Stimulated activated CD4-positive, alpha-beta T cell treated with anti-CD3 and anti-CD28 coated beads, TNF-alpha, amount 100 ng/mL, for 1 hour (primary cell): ENCODE results near the gene RNF215.

Experiments
- DNase-seq, 3 donors: peaks; one replicate each; pipeline ENCODE4 v3.0.0-alpha.2; 2020; ENCODE audit warnings: low read depth in 3 of 3, low spot score in 1 of 3

The RNF215 gene

GRCh38 chr22:30386960-30387827 is at the start of gene RNF215:
Gene RNF215 (minus strand): TSS chr22:30387411. CDS start chr22:30387313, 98 bp downstream.
- peak; percentile 39 to 74 (median 68) for DNase-seq

GRCh38 chr22:30436196-30436595 is 49.0 kb upstream of the RNF215 start:
- no peak for DNase-seq

- DNase-seq: peak; percentile 51 to 68 (median 56)
Observed at GRCh38 chr22:30435674-30436126, 48.5 kb upstream of the RNF215 start.

GRCh38 chr22:30434843-30435242 is 47.6 kb upstream of the RNF215 start:
- no peak for DNase-seq

GRCh38 chr22:30433773-30434172 is 46.6 kb upstream of the RNF215 start:
- no peak for DNase-seq

- DNase-seq: no peak
Observed at GRCh38 chr22:30433227-30433626, 46.0 kb upstream of the RNF215 start.

- no peak for DNase-seq
Observed at GRCh38 chr22:30432520-30432919, 45.3 kb upstream of the RNF215 start.

- DNase-seq: no peak
Observed at GRCh38 chr22:30432096-30432495, 44.9 kb upstream of the RNF215 start.

- no peak for DNase-seq
Observed at GRCh38 chr22:30430933-30431332, 43.7 kb upstream of the RNF215 start.

GRCh38 chr22:30429887-30430286 is 42.7 kb upstream of the RNF215 start:
- no peak for DNase-seq

- DNase-seq: no peak
Observed at GRCh38 chr22:30427871-30428270, 40.7 kb upstream of the RNF215 start.

- peak; percentile 60 to 75 (median 62) for DNase-seq
Observed at GRCh38 chr22:30426388-30427353, 39.5 kb upstream of the RNF215 start.

- DNase-seq: peak in 1 of 3 donors; percentile 37
Observed at GRCh38 chr22:30425616-30426387, 38.6 kb upstream of the RNF215 start, which contains the start of gene MTFP1. Gene MTFP1 (plus strand): TSS chr22:30425768. CDS start chr22:30425880, 112 bp downstream.

- DNase-seq: no peak
Observed at GRCh38 chr22:30425327-30425615, 38.1 kb upstream of the RNF215 start.

- DNase-seq: no peak
Observed at GRCh38 chr22:30424534-30425326, 37.5 kb upstream of the RNF215 start.

- DNase-seq: peak; percentile 87 to 98 (median 96)
Observed at GRCh38 chr22:30423959-30424533, 36.8 kb upstream of the RNF215 start.

- DNase-seq: peak in 1 of 3 donors; percentile 27
Observed at GRCh38 chr22:30423301-30423958, 36.2 kb upstream of the RNF215 start.

GRCh38 chr22:30422481-30423300 is 35.5 kb upstream of the RNF215 start:
- no peak for DNase-seq
